K562 (cell line): ENCODE results near the gene RPLP2.

Experiments used
- FOXA3 ChIP-seq, 2 experiments: fragments of 450-650 bp in 1 of 2; sonication (generic) in 1 of 2; formaldehyde crosslinking; IDR thresholded peaks in 1 of 2; conservative IDR thresholded peaks in 1 of 2; 2 replicates each; pipeline versions ENCODE4 v1.4.0 to v1.8.0; 2020 to 2022; ENCODE audit warnings: mild to moderate bottlenecking in 2 of 2, missing genetic modification reagents in 1 of 2
- FOXO4 ChIP-seq: fragments of 450-650 bp; formaldehyde crosslinking; IDR thresholded peaks from 2 replicates; pipeline ENCODE4 v1.4.0; 2020; ENCODE audit warnings: mild to moderate bottlenecking, moderate library complexity
- POLR2A ChIP-seq: fragments of 450-650 bp; conservative IDR thresholded peaks from 2 replicates; pipeline ENCODE4 v1.6.1; 2016
- SMC3 ChIP-seq: conservative IDR thresholded peaks from 2 replicates; pipeline ENCODE4 v1.6.1; 2011; ENCODE audit warnings: low read depth, low read length, improper control_type of control experiment; ENCODE audit not compliant: insufficient read depth
- SRF ChIP-seq, 2 experiments: fragments of 250-450, 450-650 bp in 1 of 2; sonication (Bioruptor Pico) in 1 of 2; sonication (generic) in 1 of 2; formaldehyde crosslinking; IDR thresholded peaks; 2 replicates each; pipeline versions ENCODE4 v1.5.0 to v1.5.1; 2020 to 2022; ENCODE audit warnings: mild to moderate bottlenecking in 1 of 2, missing genetic modification reagents in 1 of 2
- TAF9B ChIP-seq: fragments of 450-650 bp; IDR thresholded peaks from 2 replicates; pipeline ENCODE4 v1.6.1; 2018; ENCODE audit warnings: mild to moderate bottlenecking; ENCODE audit not compliant: partially characterized antibody
- TEAD4 ChIP-seq, 2 experiments: sonication (generic) in 1 of 2; formaldehyde crosslinking in 1 of 2; IDR thresholded peaks; 2 replicates each; pipeline versions ENCODE4 v1.6.1 to v1.8.0; 2012 to 2022; ENCODE audit warnings: borderline replicate concordance in 1 of 2, inconsistent platforms in 1 of 2, low read length in 1 of 2, mild to moderate bottlenecking in 1 of 2, missing genetic modification reagents in 1 of 2
- UBTF ChIP-seq, 2 experiments: IDR thresholded peaks; 2 replicates each; pipeline ENCODE4 v1.6.1; 2012; ENCODE audit warnings: improper control_type of control experiment in 2 of 2, low read depth in 2 of 2, low read length in 2 of 2, borderline replicate concordance in 1 of 2
- ZNF274 ChIP-seq: IDR thresholded peaks from 2 replicates; pipeline ENCODE4 v1.6.1; 2011; ENCODE audit warnings: low read depth, mild to moderate bottlenecking, low read length, moderate library complexity, borderline replicate concordance
- ZNF277 ChIP-seq: fragments of 250-450 bp; sonication (Bioruptor Pico); IDR thresholded peaks from 2 replicates; pipeline ENCODE4 v1.8.0; 2022; ENCODE audit warnings: inconsistent platforms, mild to moderate bottlenecking, moderate library complexity, borderline replicate concordance
- TF ChIP-seq, protein P1 (sequence below), 2 experiments: fragments of 450-650 bp in 1 of 2; sonication (generic) in 1 of 2; formaldehyde crosslinking in 1 of 2; IDR thresholded peaks; 2 replicates each; pipeline versions ENCODE4 v1.7.1 to v1.9.0; 2016 to 2022; ENCODE audit warnings: inconsistent platforms in 1 of 2, mild to moderate bottlenecking in 1 of 2, missing genetic modification reagents in 1 of 2
- TF ChIP-seq, protein P2 (sequence below): fragments of 450-650 bp; IDR thresholded peaks from 2 replicates; pipeline ENCODE4 v1.6.1; 2017; ENCODE audit warnings: mild to moderate bottlenecking, moderate library complexity

DNA sequence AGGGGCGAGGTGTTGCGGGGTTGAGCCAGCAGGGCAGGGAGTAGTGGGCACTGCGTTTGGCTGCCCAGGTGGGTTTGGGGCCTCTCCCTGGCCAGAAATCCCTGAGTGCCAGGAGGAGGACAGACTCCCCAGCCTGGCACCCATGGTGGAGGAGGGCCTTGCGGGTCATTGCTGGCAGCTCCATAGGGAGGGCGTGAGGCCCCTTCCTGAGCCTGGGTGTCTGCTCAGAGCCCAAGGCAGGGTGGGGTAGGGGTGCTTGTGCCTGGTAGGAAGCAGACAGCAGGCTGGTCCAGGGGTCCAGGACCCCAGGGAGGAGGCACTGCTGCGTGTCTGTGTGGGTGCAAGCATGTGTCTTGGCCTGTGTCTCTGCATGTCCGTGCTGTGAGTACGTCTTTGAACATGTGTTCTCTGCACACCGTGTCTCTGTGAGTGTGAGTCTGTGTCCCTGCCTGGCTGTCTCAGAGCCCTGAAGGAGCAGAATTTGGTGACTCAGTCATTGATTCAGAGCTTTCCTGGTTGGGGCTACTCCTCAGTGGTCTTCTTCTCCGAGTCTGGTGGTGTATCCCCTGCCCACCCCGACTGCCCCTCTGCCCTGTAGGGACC is 36.8 kb downstream of the RPLP2 start:
- TF ChIP-seq TAF9B (no peak), SMC3 (no peak), SRF (CRISPR knock-in tag; IDR thresholded peaks at IDR 0.05) (no peak), ZNF277 (CRISPR knock-in tag) (no peak), POLR2A (no peak), FOXA3 (CRISPR knock-in tag; conservative IDR thresholded peaks at IDR 0.05 in 1 of 2, IDR thresholded peaks at IDR 0.05 in 1 of 2) (no peak), TEAD4 (IDR thresholded peaks at IDR 0.05; ENCODE audit: low read length) (no peak), TEAD4 (CRISPR knock-in tag; IDR thresholded peaks at IDR 0.05; ENCODE audit: borderline replicate concordance) (no peak), ZNF274 (no peak), FOXO4 (CRISPR knock-in tag) (no peak), UBTF (IDR thresholded peaks at IDR 0.05; ENCODE audit: borderline replicate concordance in 1 of 2, low read depth in 2 of 2, low read length in 2 of 2) (no peak)
- TF ChIP-seq, protein P1, sequence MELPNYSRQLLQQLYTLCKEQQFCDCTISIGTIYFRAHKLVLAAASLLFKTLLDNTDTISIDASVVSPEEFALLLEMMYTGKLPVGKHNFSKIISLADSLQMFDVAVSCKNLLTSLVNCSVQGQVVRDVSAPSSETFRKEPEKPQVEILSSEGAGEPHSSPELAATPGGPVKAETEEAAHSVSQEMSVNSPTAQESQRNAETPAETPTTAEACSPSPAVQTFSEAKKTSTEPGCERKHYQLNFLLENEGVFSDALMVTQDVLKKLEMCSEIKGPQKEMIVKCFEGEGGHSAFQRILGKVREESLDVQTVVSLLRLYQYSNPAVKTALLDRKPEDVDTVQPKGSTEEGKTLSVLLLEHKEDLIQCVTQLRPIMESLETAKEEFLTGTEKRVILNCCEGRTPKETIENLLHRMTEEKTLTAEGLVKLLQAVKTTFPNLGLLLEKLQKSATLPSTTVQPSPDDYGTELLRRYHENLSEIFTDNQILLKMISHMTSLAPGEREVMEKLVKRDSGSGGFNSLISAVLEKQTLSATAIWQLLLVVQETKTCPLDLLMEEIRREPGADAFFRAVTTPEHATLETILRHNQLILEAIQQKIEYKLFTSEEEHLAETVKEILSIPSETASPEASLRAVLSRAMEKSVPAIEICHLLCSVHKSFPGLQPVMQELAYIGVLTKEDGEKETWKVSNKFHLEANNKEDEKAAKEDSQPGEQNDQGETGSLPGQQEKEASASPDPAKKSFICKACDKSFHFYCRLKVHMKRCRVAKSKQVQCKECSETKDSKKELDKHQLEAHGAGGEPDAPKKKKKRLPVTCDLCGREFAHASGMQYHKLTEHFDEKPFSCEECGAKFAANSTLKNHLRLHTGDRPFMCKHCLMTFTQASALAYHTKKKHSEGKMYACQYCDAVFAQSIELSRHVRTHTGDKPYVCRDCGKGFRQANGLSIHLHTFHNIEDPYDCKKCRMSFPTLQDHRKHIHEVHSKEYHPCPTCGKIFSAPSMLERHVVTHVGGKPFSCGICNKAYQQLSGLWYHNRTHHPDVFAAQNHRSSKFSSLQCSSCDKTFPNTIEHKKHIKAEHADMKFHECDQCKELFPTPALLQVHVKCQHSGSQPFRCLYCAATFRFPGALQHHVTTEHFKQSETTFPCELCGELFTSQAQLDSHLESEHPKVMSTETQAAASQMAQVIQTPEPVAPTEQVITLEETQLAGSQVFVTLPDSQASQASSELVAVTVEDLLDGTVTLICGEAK (IDR thresholded peaks at IDR 0.05): no peak
- TF ChIP-seq, protein P1 (CRISPR knock-in tag; IDR thresholded peaks at IDR 0.05): no peak
- TF ChIP-seq, protein P2, sequence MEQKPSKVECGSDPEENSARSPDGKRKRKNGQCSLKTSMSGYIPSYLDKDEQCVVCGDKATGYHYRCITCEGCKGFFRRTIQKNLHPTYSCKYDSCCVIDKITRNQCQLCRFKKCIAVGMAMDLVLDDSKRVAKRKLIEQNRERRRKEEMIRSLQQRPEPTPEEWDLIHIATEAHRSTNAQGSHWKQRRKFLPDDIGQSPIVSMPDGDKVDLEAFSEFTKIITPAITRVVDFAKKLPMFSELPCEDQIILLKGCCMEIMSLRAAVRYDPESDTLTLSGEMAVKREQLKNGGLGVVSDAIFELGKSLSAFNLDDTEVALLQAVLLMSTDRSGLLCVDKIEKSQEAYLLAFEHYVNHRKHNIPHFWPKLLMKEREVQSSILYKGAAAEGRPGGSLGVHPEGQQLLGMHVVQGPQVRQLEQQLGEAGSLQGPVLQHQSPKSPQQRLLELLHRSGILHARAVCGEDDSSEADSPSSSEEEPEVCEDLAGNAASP: no peak
